Neural cell (in vitro differentiated cells): ENCODE results near the gene MIER1. TPM values are rescaled to one million over a fixed set of nuclear protein-coding genes. Genes with fewer than 3 reads are reported as not detected.

Experiments
- H2AFZ ChIP-seq: fragments of 200-600, 300-800 bp; sonication (generic), shearing (Covaris generic); 2 replicates; pipeline ENCODE4 v1.6.0; 2014; ENCODE audit warnings: low read depth, mild to moderate bottlenecking, antibody characterized with exemption, low read length, moderate library complexity
- H3F3A ChIP-seq: fragments of 200-600 bp; shearing (Covaris generic); 2 replicates; pipeline ENCODE4 v1.6.1; 2016; ENCODE audit warnings: mild to moderate bottlenecking, moderate library complexity, mixed read lengths, antibody characterized with exemption, low read length; ENCODE audit not compliant: insufficient read depth, poor library complexity, severe bottlenecking
- H3K27ac ChIP-seq: fragments of 200-600, 300-800 bp; sonication (generic), shearing (Covaris generic); 2 replicates; pipeline ENCODE4 v1.5.1; 2014; ENCODE audit warnings: mild to moderate bottlenecking, low read length, moderate library complexity
- H3K27me3 ChIP-seq: fragments of 300-800, 200-600 bp; sonication (generic), shearing (Covaris generic); 2 replicates; pipeline ENCODE4 v1.6.0; 2014; ENCODE audit warnings: mild to moderate bottlenecking, low read depth, low read length, moderate library complexity; ENCODE audit not compliant: insufficient read depth
- H3K36me3 ChIP-seq: fragments of 300-800, 200-600 bp; sonication (generic), shearing (Covaris generic); 2 replicates; pipeline ENCODE4 v1.5.1; 2014; ENCODE audit warnings: mild to moderate bottlenecking, antibody characterized with exemption, low read length, moderate library complexity; ENCODE audit not compliant: insufficient read depth
- H3K4me2 ChIP-seq: fragments of 300-800, 200-600 bp; sonication (generic), shearing (Covaris generic); 2 replicates; pipeline ENCODE4 v1.6.0; 2014; ENCODE audit warnings: mild to moderate bottlenecking, low read length
- H3K4me3 ChIP-seq: fragments of 300-800, 200-600 bp; sonication (generic), shearing (Covaris generic); 2 replicates; pipeline ENCODE4 v1.5.1; 2014; ENCODE audit warnings: mild to moderate bottlenecking, low read length, moderate library complexity
- H3K79me2 ChIP-seq: fragments of 200-600 bp; shearing (Covaris generic); replicated peaks from 2 replicates; pipeline ENCODE4 v1.6.0; 2014; ENCODE audit warnings: mild to moderate bottlenecking, low read length, moderate library complexity; ENCODE audit not compliant: insufficient read depth
- H3K9ac ChIP-seq: fragments of 300-800, 200-600 bp; sonication (generic), shearing (Covaris generic); 2 replicates; pipeline ENCODE4 v1.6.1; 2016; ENCODE audit warnings: mild to moderate bottlenecking, low read length, mixed read lengths
- H3K9me2 ChIP-seq: fragments of 200-600 bp; shearing (Covaris generic); 2 replicates; pipeline ENCODE4 v1.6.1; 2016; ENCODE audit warnings: mild to moderate bottlenecking, low read length, mixed read lengths; ENCODE audit not compliant: insufficient read depth
- H3K9me3 ChIP-seq: fragments of 200-600, 300-800 bp; sonication (generic), shearing (Covaris generic); 2 replicates; pipeline ENCODE4 v1.6.1; 2016; ENCODE audit warnings: mild to moderate bottlenecking, mixed run types, low read length, moderate library complexity, mixed read lengths
- H4K20me1 ChIP-seq: fragments of 200-600 bp; shearing (Covaris generic); 2 replicates; pipeline ENCODE4 v1.6.1; 2016; ENCODE audit warnings: mild to moderate bottlenecking, mixed run types; ENCODE audit not compliant: insufficient read depth
- EP300 ChIP-seq: fragments of 450-650 bp; conservative IDR thresholded peaks from 2 replicates; pipeline ENCODE4 v1.6.1; 2014; ENCODE audit warnings: antibody characterized with exemption, mild to moderate bottlenecking, moderate library complexity; ENCODE audit not compliant: poor library complexity, severe bottlenecking
- EZH2 ChIP-seq: fragments of 200-600, 300-800 bp; shearing (Covaris generic), sonication (generic); IDR thresholded peaks from 2 replicates; pipeline ENCODE4 v1.6.1; 2014; ENCODE audit warnings: antibody characterized with exemption, low read length, borderline replicate concordance, mild to moderate bottlenecking; ENCODE audit not compliant: insufficient read depth, poor library complexity, severe bottlenecking
- MXI1 ChIP-seq: fragments of 450-650 bp; conservative IDR thresholded peaks from 2 replicates; pipeline ENCODE4 v1.6.1; 2014; ENCODE audit warnings: antibody characterized with exemption, mild to moderate bottlenecking; ENCODE audit not compliant: poor library complexity, severe bottlenecking
- POLR2AphosphoS5 ChIP-seq: IDR thresholded peaks from 2 replicates; pipeline ENCODE4 v1.6.1; 2012
- RAD21 ChIP-seq: fragments of 450-650 bp; conservative IDR thresholded peaks from 2 replicates; pipeline ENCODE4 v1.6.1; 2014; ENCODE audit warnings: antibody characterized with exemption, mild to moderate bottlenecking, moderate library complexity
- SMC3 ChIP-seq: fragments of 450-650 bp; conservative IDR thresholded peaks from 2 replicates; pipeline ENCODE4 v1.6.1; 2014; ENCODE audit warnings: antibody characterized with exemption, mild to moderate bottlenecking, moderate library complexity; ENCODE audit not compliant: poor library complexity
- TAF1 ChIP-seq: IDR thresholded peaks from 2 replicates; pipeline ENCODE4 v1.6.1; 2012; ENCODE audit warnings: low read depth
- polyA plus RNA-seq: library from polyadenylated mRNA; depleted of rRNA; stranded (reverse); fragments of >200 nt; gene quantifications from 2 replicates; pipeline ENCODE4 v1.2.3, GENCODE V29; 2014
- TF ChIP-seq, protein P1 (sequence below): fragments of 450-650 bp; IDR thresholded peaks from 2 replicates; pipeline ENCODE4 v1.5.1; 2014; ENCODE audit warnings: antibody characterized with exemption, mild to moderate bottlenecking, moderate library complexity; ENCODE audit not compliant: poor library complexity, severe bottlenecking
- TF ChIP-seq, protein P2 (sequence below): IDR thresholded peaks from 2 replicates; pipeline ENCODE4 v1.6.1; 2012; ENCODE audit warnings: borderline replicate concordance

Gene MIER1
- polyA plus RNA-seq, 1 donor from 2014 or later: 16.1 TPM

DNA sequence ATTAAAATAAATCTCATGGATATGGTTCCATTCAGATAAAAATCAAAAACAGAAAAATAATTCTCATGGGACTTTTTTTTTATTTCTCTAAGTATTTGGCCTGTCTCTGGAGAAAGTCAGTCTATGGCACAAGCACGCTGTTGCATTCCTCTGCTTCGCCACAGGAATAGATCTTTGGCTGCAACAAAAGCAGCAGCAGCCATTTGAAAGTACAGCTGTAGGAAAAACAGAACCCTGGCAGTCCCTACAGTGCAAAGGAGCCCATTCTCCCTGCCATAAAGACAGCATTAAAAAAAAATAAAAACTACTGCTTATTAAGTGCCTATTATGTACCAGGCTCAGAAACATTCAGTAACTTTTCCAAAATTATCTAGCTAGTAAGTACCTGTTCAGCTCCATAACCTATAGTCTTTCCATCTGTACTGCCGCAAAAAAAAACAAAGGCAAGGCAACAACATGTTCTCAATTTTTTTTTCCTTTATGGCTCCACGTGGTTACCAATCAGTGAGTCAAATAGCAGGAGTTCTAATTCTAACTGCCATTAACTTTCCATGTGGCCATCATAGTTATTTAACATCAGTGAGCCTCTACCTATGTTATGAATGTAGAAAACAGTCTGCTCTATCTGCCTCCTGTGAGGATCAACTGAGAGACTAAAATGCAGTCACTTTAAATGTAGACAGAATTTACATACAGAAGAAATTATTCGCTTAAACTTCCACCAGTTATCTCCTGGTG is 106.5 kb downstream of the MIER1 start:
- no peak overlapping the region for H3K4me3 ChIP-seq
- H3F3A ChIP-seq: no peaks in the 10 kb centered on the region
- H3K9me3 ChIP-seq: no peaks in the 10 kb centered on the region
- peaks cover 4% of the 10 kb centered on the region for H3K36me3 ChIP-seq
- no peaks in the 10 kb centered on the region for H3K27me3 ChIP-seq
- no peak overlapping the region for H3K9ac ChIP-seq
- TF ChIP-seq, protein P1, sequence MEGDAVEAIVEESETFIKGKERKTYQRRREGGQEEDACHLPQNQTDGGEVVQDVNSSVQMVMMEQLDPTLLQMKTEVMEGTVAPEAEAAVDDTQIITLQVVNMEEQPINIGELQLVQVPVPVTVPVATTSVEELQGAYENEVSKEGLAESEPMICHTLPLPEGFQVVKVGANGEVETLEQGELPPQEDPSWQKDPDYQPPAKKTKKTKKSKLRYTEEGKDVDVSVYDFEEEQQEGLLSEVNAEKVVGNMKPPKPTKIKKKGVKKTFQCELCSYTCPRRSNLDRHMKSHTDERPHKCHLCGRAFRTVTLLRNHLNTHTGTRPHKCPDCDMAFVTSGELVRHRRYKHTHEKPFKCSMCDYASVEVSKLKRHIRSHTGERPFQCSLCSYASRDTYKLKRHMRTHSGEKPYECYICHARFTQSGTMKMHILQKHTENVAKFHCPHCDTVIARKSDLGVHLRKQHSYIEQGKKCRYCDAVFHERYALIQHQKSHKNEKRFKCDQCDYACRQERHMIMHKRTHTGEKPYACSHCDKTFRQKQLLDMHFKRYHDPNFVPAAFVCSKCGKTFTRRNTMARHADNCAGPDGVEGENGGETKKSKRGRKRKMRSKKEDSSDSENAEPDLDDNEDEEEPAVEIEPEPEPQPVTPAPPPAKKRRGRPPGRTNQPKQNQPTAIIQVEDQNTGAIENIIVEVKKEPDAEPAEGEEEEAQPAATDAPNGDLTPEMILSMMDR: no peak
- TF ChIP-seq SMC3 (no peak), POLR2AphosphoS5 (no peak), EZH2 (no peak), MXI1 (no peak), EP300 (no peak)
- TF ChIP-seq, protein P2, sequence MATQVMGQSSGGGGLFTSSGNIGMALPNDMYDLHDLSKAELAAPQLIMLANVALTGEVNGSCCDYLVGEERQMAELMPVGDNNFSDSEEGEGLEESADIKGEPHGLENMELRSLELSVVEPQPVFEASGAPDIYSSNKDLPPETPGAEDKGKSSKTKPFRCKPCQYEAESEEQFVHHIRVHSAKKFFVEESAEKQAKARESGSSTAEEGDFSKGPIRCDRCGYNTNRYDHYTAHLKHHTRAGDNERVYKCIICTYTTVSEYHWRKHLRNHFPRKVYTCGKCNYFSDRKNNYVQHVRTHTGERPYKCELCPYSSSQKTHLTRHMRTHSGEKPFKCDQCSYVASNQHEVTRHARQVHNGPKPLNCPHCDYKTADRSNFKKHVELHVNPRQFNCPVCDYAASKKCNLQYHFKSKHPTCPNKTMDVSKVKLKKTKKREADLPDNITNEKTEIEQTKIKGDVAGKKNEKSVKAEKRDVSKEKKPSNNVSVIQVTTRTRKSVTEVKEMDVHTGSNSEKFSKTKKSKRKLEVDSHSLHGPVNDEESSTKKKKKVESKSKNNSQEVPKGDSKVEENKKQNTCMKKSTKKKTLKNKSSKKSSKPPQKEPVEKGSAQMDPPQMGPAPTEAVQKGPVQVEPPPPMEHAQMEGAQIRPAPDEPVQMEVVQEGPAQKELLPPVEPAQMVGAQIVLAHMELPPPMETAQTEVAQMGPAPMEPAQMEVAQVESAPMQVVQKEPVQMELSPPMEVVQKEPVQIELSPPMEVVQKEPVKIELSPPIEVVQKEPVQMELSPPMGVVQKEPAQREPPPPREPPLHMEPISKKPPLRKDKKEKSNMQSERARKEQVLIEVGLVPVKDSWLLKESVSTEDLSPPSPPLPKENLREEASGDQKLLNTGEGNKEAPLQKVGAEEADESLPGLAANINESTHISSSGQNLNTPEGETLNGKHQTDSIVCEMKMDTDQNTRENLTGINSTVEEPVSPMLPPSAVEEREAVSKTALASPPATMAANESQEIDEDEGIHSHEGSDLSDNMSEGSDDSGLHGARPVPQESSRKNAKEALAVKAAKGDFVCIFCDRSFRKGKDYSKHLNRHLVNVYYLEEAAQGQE: no peak
- no peak overlapping the region for H3K4me2 ChIP-seq
- no peak overlapping the region for H2AFZ ChIP-seq
- no peak overlapping the region for H3K27ac ChIP-seq
- no peaks in the 10 kb centered on the region for H4K20me1 ChIP-seq
- no peaks in the 10 kb centered on the region for H3K9me2 ChIP-seq
- H3K79me2 ChIP-seq: no peaks in the 10 kb centered on the region

DNA sequence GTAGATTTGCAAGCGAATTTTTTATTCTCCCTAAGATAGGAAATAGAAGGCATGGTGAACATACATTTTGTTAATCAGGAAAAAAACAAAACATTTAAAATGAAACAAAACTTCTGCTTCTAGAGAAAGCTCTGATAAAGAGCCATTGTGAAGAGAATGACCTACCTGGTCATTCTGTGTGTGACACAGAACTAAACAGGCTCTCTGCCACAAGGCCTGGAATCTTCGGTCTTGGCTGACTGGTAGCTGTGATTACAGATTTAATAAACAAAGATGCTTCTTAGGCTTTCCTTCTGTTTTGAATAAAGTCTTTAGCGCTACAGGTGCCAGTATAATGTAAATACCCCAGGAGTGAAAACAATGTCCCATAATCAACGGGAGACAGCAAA is 107.1 kb downstream of the MIER1 start:
- Histone ChIP-seq H3K9me3 (no peaks in the 10 kb centered on the region), H3K9me2 (no peaks in the 10 kb centered on the region), H3K4me3 (no peak overlapping the region), H3K27ac (no peak overlapping the region), H4K20me1 (no peaks in the 10 kb centered on the region), H3K9ac (no peak overlapping the region), H3K36me3 (peaks cover 10% of the 10 kb centered on the region), H3K4me2 (no peak overlapping the region), H2AFZ (no peak overlapping the region), H3K79me2 (no peaks in the 10 kb centered on the region), H3F3A (no peaks in the 10 kb centered on the region), H3K27me3 (no peaks in the 10 kb centered on the region)
- TF ChIP-seq, protein P2: no peak
- no peak for TF ChIP-seq MXI1
- no peak for TF ChIP-seq TAF1
- no peak for TF ChIP-seq EP300
- TF ChIP-seq POLR2AphosphoS5: no peak
- TF ChIP-seq, protein P1: no peak
- no peak for TF ChIP-seq SMC3
- no peak for TF ChIP-seq RAD21
- TF ChIP-seq EZH2: no peak
